Transverse colon (tissue), 3 donors: ENCODE measurements around the gene KMT2C.

Experiments
- CTCF ChIP-seq, 5 experiments: fragments of 200-600 bp in 3 of 5; fragments of 450-650 bp in 2 of 5; sonication (generic) in 3 of 5; IDR thresholded peaks; 1 replicate in 2 of 5; 2 replicates in 3 of 5; pipeline ENCODE4 v1.5.1; 2016 to 2017; ENCODE audit warnings: antibody characterized with exemption in 5 of 5, inconsistent platforms in 3 of 5, mild to moderate bottlenecking in 2 of 5, moderate library complexity in 1 of 5
- EP300 ChIP-seq: sonication (generic); formaldehyde crosslinking; IDR thresholded peaks from one replicate; pipeline ENCODE4 v1.6.1; 2017; ENCODE audit warnings: antibody characterized with exemption, low read depth
- POLR2A ChIP-seq: fragments of 450-650 bp; IDR thresholded peaks from one replicate; pipeline ENCODE4 v1.6.1; 2016; ENCODE audit warnings: antibody characterized with exemption, mild to moderate bottlenecking, moderate library complexity

DNA sequence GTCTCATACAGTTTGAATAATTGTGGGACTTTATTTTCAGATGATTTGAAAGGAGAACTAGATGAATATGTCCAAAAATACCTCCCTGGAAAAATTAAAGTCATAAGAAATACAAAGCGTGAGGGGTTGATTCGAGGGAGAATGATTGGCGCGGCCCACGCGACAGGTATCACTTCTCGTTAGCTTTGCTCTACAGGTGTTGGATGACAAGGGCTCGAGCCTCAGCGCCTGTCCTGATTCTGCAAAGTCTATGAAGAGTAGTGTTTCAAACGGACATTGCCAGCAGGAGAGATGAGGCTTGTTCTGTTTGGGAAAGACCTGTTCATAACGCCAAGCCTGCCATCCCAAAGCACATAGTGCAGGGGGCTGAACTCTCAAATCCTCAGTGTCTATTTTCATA is 330.6 kb downstream of the KMT2C start:
- no peak for TF ChIP-seq CTCF (IDR thresholded peaks at IDR 0.05)
- no peak for TF ChIP-seq EP300
- no peak for TF ChIP-seq POLR2A
